MM.1S (cell line): ENCODE results near the gene CUBN.

ENCODE experiments used
- CTCF ChIP-seq: fragments of 300-600 bp; sonication (generic); IDR thresholded peaks from 2 replicates; pipeline ENCODE4 v1.5.1; 2016; ENCODE audit warnings: antibody characterized with exemption, low read length, mixed read lengths
- EZH2 ChIP-seq: fragments of 300-600 bp; sonication (generic); optimal IDR thresholded peaks from 2 replicates; pipeline ENCODE3; 2017; ENCODE audit warnings: low read depth, mild to moderate bottlenecking, antibody characterized with exemption, low read length, mixed read lengths
- EZH2phosphoT487 ChIP-seq: fragments of 300-600 bp; sonication (generic); IDR thresholded peaks from 2 replicates; pipeline ENCODE4 v1.6.1; 2018; ENCODE audit warnings: antibody characterized with exemption, low read length

- no peak for TF ChIP-seq CTCF
- no peak for TF ChIP-seq EZH2
- no peak for TF ChIP-seq EZH2phosphoT487
Measured at GRCh38 chr10:17151716-17152115, 22.1 kb upstream of the CUBN start.
